ENCODE data around the gene PSMB4.
"Not testable (repeated sequence)": the region's sequence is repeated elsewhere in the genome, so short reads cannot be mapped to it uniquely, and the experiment has no call there.

- not testable (repeated sequence) for TF ChIP-seq CTCF (optimal IDR thresholded peaks at IDR 0.05 in 1 of 3, IDR thresholded peaks at IDR 0.05 in 1 of 3, conservative IDR thresholded peaks at IDR 0.05 in 1 of 3; ENCODE audit: extremely low read depth in 1 of 3, insufficient read depth in 2 of 3, low read length in 3 of 3); EZH2 (IDR thresholded peaks at IDR 0.05; ENCODE audit: low read length)
These were observed 49.0 kb upstream of the PSMB4 start for GRCh38 chr1:151350323-151350722.

Data from keratinocyte (primary cell).